GM23338 (cell line): Measurements from ENCODE around the gene FLRT2. TPM values are rescaled to one million over a fixed set of nuclear protein-coding genes. Genes with fewer than 3 reads are reported as not detected.
A peak's percentile ranks its signal among the peaks of the same experiment; 100 is the strongest.

Source experiments
- ATAC-seq: fragments of 200-7000 bp; cut with Tn5 transposase; 3 replicates; pipeline ENCODE4 v1.9.1; 2020
- DNase-seq: peaks from one replicate; pipeline ENCODE4 v3.0.0-alpha.2; 2015; ENCODE audit warnings: low spot score
- H2AFZ ChIP-seq: fragments of 200-600 bp; sonication (generic); 2 replicates; pipeline ENCODE4 v1.8.0; 2016; ENCODE audit warnings: antibody characterized with exemption, mild to moderate bottlenecking, moderate library complexity
- H3F3A ChIP-seq: fragments of 200-600 bp; sonication (generic); replicated peaks from 2 replicates; pipeline ENCODE4 v1.8.0; 2017; ENCODE audit warnings: antibody characterized with exemption, mixed run types, low read depth
- H3K27ac ChIP-seq: fragments of 200-600 bp; sonication (generic); 2 replicates; pipeline ENCODE4 v1.6.1; 2016; ENCODE audit warnings: low read depth
- H3K27me3 ChIP-seq: fragments of 200-600 bp; sonication (generic); 2 replicates; pipeline ENCODE4 v1.8.0; 2016; ENCODE audit warnings: mild to moderate bottlenecking, mixed run types, moderate library complexity; ENCODE audit not compliant: insufficient read depth
- H3K36me3 ChIP-seq: fragments of 200-600 bp; sonication (generic); 2 replicates; pipeline ENCODE4 v1.8.0; 2016; ENCODE audit warnings: mild to moderate bottlenecking; ENCODE audit not compliant: insufficient read depth
- H3K4me1 ChIP-seq: fragments of 200-600 bp; sonication (generic); 2 replicates; pipeline ENCODE4 v1.8.0; 2016; ENCODE audit warnings: mild to moderate bottlenecking, moderate library complexity; ENCODE audit not compliant: insufficient read depth
- H3K4me2 ChIP-seq: fragments of 200-600 bp; sonication (generic); 2 replicates; pipeline ENCODE4 v1.7.1; 2017; ENCODE audit warnings: mixed run types
- H3K4me3 ChIP-seq: fragments of 200-600 bp; sonication (generic); 2 replicates; pipeline ENCODE4 v1.6.1; 2016; ENCODE audit warnings: mixed run types
- H3K79me2 ChIP-seq: fragments of 200-600 bp; sonication (generic); replicated peaks from 2 replicates; pipeline ENCODE4 v1.8.0; 2017; ENCODE audit warnings: mild to moderate bottlenecking; ENCODE audit not compliant: insufficient read depth
- H3K9me2 ChIP-seq: fragments of 200-600 bp; sonication (generic); 2 replicates; pipeline ENCODE4 v1.8.0; 2017; ENCODE audit not compliant: insufficient read depth
- H4K20me1 ChIP-seq: fragments of 200-600 bp; sonication (generic); replicated peaks from 2 replicates; pipeline ENCODE4 v1.8.0; 2017; ENCODE audit warnings: mild to moderate bottlenecking; ENCODE audit not compliant: insufficient read depth
- H3K27ac Mint-ChIP-seq: 2 replicates; pipeline ENCODE4 v1.8.0; 2020; ENCODE audit warnings: inconsistent platforms, mild to moderate bottlenecking, moderate library complexity, mixed read lengths
- H3K27me3 Mint-ChIP-seq: 3 replicates; pipeline ENCODE4 v1.8.0; 2022; ENCODE audit warnings: low read depth, mild to moderate bottlenecking, moderate library complexity, mixed read lengths, inconsistent platforms; ENCODE audit not compliant: insufficient read depth, poor library complexity
- H3K36me3 Mint-ChIP-seq: 3 replicates; pipeline ENCODE4 v1.8.0; 2021; ENCODE audit warnings: low read depth, mild to moderate bottlenecking, inconsistent platforms, moderate library complexity, mixed read lengths
- H3K4me1 Mint-ChIP-seq: 3 replicates; pipeline ENCODE4 v1.8.0; 2020; ENCODE audit warnings: mild to moderate bottlenecking, inconsistent platforms, mixed read lengths
- H3K4me3 Mint-ChIP-seq: 3 replicates; pipeline ENCODE4 v1.8.0; 2021; ENCODE audit warnings: moderate library complexity, mild to moderate bottlenecking, inconsistent platforms, mixed read lengths
- H3K9me3 Mint-ChIP-seq: 3 replicates; pipeline ENCODE4 v1.8.0; 2020; ENCODE audit warnings: moderate library complexity, mild to moderate bottlenecking, inconsistent platforms, mixed read lengths
- CREB1 ChIP-seq: fragments of 250-450 bp; sonication (Bioruptor Pico); IDR thresholded peaks from 2 replicates; pipeline ENCODE4 v1.5.0; 2020; ENCODE audit warnings: low read depth, mild to moderate bottlenecking, moderate library complexity
- EZH2 ChIP-seq: fragments of 200-600 bp; sonication (generic); IDR thresholded peaks from one replicate; pipeline ENCODE4 v1.8.0; 2017; ENCODE audit warnings: antibody characterized with exemption, mild to moderate bottlenecking, low read depth; ENCODE audit not compliant: unreplicated experiment
- JUNB ChIP-seq: IDR thresholded peaks from one replicate; pipeline ENCODE4 v1.6.1; 2016; ENCODE audit warnings: antibody characterized with exemption; ENCODE audit not compliant: unreplicated experiment
- POLR2AphosphoS5 ChIP-seq: IDR thresholded peaks from 2 replicates; pipeline ENCODE4 v1.6.1; 2016; ENCODE audit warnings: antibody characterized with exemption, low read depth
- REST ChIP-seq: IDR thresholded peaks from one replicate; pipeline ENCODE4 v1.6.1; 2018; ENCODE audit warnings: antibody characterized with exemption; ENCODE audit not compliant: unreplicated experiment
- ZNF114 ChIP-seq: fragments of 250-450 bp; sonication (Bioruptor Pico); IDR thresholded peaks from 2 replicates; pipeline ENCODE4 v1.5.0; 2020; ENCODE audit warnings: mild to moderate bottlenecking, moderate library complexity
- polyA plus RNA-seq: library from polyadenylated mRNA; unstranded; fragments of >200 nt; fragmentation: Nextera tagmentation; extraction: Ambion mirVana; gene quantifications from 2 replicates; pipeline ENCODE4 v1.2.1, GENCODE V29; 2016
- total RNA-seq: library from RNA; depleted of rRNA; stranded (reverse); fragments of >200 nt; shearing (Covaris generic); gene quantifications from 2 replicates; pipeline ENCODE4 v1.2.3, GENCODE V29; 2014
- TF ChIP-seq, protein P1 (sequence below), 2 experiments: fragments of 200-600 bp in 1 of 2; sonication (generic) in 1 of 2; conservative IDR thresholded peaks; 2 replicates each; pipeline versions ENCODE4 v1.5.1 to v1.6.1; 2016 to 2017; ENCODE audit warnings: antibody characterized with exemption in 2 of 2, low read depth in 2 of 2, mild to moderate bottlenecking in 2 of 2, moderate library complexity in 1 of 2
- TF ChIP-seq, protein P2 (sequence below): fragments of 250-450 bp; sonication (Bioruptor Pico); IDR thresholded peaks from 2 replicates; pipeline ENCODE4 v1.5.0; 2020; ENCODE audit warnings: mild to moderate bottlenecking, moderate library complexity

The FLRT2 gene
- total and polyA plus RNA-seq, 2 experiments from 2014 or later = 4.3 to 7.4 TPM

- Mint-ChIP-seq H3K9me3 (no peaks in the 10 kb centered on the region), H3K27ac (no peak overlapping the region), H3K27me3 (no peaks in the 10 kb centered on the region), H3K4me3 (no peak overlapping the region), H3K36me3 (no peaks in the 10 kb centered on the region), H3K4me1 (peaks cover 6% of the 10 kb centered on the region; the same call in 2 of the 3 replicates)
- ATAC-seq (no peak), DNase-seq (no peak)
- no peak for TF ChIP-seq REST
- TF ChIP-seq EZH2 = no peak
- Histone ChIP-seq H3K4me1 (no peaks in the 10 kb centered on the region), H4K20me1 (no peaks in the 10 kb centered on the region), H3K79me2 (no peaks in the 10 kb centered on the region), H3F3A (no peaks in the 10 kb centered on the region), H3K9me2 (no peaks in the 10 kb centered on the region), H2AFZ (no peak overlapping the region), H3K4me2 (no peak overlapping the region), H3K27ac (no peak overlapping the region), H3K36me3 (no peaks in the 10 kb centered on the region), H3K27me3 (no peaks in the 10 kb centered on the region), H3K4me3 (no peak overlapping the region)
These were observed 130.4 kb downstream of the FLRT2 start for GRCh38 chr14:85660243-85660922.

GRCh38 chr14:85662096-85662495, 132.2 kb downstream of the FLRT2 start:
- no peak overlapping the region for H3K4me3 ChIP-seq
- no peaks in the 10 kb centered on the region for H3K4me1 ChIP-seq
- no peaks in the 10 kb centered on the region for H3K36me3 ChIP-seq
- no peak overlapping the region for H3K4me2 ChIP-seq
- H3K79me2 ChIP-seq = no peaks in the 10 kb centered on the region
- no peak overlapping the region; the same call in 1 of the 2 replicates for H2AFZ ChIP-seq
- no peaks in the 10 kb centered on the region for H3K27me3 Mint-ChIP-seq
- no peaks in the 10 kb centered on the region for H3K36me3 Mint-ChIP-seq
- H3K27me3 ChIP-seq = no peaks in the 10 kb centered on the region
- peaks cover 6% of the 10 kb centered on the region; the same call in 2 of the 3 replicates for H3K4me1 Mint-ChIP-seq
- no peak overlapping the region for H3K27ac ChIP-seq
- ATAC-seq (no peak), DNase-seq (no peak)
- no peaks in the 10 kb centered on the region for H3K9me3 Mint-ChIP-seq
- H3F3A ChIP-seq = no peaks in the 10 kb centered on the region
- H4K20me1 ChIP-seq = no peaks in the 10 kb centered on the region
- H3K4me3 Mint-ChIP-seq = no peak overlapping the region
- H3K27ac Mint-ChIP-seq = peak overlapping the region; percentile 26; the same call in 1 of the 2 replicates
- H3K9me2 ChIP-seq = no peaks in the 10 kb centered on the region
- TF ChIP-seq JUNB (no peak), CREB1 (no peak), POLR2AphosphoS5 (no peak), ZNF114 (CRISPR knock-in tag) (no peak)
- TF ChIP-seq, protein P1, sequence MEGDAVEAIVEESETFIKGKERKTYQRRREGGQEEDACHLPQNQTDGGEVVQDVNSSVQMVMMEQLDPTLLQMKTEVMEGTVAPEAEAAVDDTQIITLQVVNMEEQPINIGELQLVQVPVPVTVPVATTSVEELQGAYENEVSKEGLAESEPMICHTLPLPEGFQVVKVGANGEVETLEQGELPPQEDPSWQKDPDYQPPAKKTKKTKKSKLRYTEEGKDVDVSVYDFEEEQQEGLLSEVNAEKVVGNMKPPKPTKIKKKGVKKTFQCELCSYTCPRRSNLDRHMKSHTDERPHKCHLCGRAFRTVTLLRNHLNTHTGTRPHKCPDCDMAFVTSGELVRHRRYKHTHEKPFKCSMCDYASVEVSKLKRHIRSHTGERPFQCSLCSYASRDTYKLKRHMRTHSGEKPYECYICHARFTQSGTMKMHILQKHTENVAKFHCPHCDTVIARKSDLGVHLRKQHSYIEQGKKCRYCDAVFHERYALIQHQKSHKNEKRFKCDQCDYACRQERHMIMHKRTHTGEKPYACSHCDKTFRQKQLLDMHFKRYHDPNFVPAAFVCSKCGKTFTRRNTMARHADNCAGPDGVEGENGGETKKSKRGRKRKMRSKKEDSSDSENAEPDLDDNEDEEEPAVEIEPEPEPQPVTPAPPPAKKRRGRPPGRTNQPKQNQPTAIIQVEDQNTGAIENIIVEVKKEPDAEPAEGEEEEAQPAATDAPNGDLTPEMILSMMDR (conservative IDR thresholded peaks at IDR 0.05; ENCODE audit: low read depth in 2 of 2) = no peak
- TF ChIP-seq, protein P2, sequence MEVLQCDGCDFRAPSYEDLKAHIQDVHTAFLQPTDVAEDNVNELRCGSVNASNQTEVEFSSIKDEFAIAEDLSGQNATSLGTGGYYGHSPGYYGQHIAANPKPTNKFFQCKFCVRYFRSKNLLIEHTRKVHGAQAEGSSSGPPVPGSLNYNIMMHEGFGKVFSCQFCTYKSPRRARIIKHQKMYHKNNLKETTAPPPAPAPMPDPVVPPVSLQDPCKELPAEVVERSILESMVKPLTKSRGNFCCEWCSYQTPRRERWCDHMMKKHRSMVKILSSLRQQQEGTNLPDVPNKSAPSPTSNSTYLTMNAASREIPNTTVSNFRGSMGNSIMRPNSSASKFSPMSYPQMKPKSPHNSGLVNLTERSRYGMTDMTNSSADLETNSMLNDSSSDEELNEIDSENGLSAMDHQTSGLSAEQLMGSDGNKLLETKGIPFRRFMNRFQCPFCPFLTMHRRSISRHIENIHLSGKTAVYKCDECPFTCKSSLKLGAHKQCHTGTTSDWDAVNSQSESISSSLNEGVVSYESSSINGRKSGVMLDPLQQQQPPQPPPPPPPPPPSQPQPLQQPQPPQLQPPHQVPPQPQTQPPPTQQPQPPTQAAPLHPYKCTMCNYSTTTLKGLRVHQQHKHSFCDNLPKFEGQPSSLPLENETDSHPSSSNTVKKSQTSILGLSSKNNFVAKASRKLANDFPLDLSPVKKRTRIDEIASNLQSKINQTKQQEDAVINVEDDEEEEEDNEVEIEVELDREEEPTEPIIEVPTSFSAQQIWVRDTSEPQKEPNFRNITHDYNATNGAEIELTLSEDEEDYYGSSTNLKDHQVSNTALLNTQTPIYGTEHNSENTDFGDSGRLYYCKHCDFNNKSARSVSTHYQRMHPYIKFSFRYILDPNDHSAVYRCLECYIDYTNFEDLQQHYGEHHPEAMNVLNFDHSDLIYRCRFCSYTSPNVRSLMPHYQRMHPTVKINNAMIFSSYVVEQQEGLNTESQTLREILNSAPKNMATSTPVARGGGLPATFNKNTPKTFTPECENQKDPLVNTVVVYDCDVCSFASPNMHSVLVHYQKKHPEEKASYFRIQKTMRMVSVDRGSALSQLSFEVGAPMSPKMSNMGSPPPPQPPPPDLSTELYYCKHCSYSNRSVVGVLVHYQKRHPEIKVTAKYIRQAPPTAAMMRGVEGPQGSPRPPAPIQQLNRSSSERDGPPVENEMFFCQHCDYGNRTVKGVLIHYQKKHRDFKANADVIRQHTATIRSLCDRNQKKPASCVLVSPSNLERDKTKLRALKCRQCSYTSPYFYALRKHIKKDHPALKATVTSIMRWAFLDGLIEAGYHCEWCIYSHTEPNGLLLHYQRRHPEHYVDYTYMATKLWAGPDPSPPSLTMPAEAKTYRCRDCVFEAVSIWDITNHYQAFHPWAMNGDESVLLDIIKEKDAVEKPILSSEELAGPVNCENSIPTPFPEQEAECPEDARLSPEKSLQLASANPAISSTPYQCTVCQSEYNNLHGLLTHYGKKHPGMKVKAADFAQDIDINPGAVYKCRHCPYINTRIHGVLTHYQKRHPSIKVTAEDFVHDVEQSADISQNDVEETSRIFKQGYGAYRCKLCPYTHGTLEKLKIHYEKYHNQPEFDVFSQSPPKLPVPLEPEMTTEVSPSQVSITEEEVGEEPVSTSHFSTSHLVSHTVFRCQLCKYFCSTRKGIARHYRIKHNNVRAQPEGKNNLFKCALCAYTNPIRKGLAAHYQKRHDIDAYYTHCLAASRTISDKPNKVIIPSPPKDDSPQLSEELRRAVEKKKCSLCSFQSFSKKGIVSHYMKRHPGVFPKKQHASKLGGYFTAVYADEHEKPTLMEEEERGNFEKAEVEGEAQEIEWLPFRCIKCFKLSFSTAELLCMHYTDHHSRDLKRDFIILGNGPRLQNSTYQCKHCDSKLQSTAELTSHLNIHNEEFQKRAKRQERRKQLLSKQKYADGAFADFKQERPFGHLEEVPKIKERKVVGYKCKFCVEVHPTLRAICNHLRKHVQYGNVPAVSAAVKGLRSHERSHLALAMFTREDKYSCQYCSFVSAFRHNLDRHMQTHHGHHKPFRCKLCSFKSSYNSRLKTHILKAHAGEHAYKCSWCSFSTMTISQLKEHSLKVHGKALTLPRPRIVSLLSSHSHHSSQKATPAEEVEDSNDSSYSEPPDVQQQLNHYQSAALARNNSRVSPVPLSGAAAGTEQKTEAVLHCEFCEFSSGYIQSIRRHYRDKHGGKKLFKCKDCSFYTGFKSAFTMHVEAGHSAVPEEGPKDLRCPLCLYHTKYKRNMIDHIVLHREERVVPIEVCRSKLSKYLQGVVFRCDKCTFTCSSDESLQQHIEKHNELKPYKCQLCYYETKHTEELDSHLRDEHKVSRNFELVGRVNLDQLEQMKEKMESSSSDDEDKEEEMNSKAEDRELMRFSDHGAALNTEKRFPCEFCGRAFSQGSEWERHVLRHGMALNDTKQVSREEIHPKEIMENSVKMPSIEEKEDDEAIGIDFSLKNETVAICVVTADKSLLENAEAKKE = no peak
